ENCODE data around the gene FBXO21.
"Not testable (repeated sequence)": the region's sequence is repeated elsewhere in the genome, so short reads cannot be mapped to it uniquely, and the experiment has no call there.

FBXO21 gene, protein sequence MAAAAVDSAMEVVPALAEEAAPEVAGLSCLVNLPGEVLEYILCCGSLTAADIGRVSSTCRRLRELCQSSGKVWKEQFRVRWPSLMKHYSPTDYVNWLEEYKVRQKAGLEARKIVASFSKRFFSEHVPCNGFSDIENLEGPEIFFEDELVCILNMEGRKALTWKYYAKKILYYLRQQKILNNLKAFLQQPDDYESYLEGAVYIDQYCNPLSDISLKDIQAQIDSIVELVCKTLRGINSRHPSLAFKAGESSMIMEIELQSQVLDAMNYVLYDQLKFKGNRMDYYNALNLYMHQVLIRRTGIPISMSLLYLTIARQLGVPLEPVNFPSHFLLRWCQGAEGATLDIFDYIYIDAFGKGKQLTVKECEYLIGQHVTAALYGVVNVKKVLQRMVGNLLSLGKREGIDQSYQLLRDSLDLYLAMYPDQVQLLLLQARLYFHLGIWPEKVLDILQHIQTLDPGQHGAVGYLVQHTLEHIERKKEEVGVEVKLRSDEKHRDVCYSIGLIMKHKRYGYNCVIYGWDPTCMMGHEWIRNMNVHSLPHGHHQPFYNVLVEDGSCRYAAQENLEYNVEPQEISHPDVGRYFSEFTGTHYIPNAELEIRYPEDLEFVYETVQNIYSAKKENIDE

DNA sequence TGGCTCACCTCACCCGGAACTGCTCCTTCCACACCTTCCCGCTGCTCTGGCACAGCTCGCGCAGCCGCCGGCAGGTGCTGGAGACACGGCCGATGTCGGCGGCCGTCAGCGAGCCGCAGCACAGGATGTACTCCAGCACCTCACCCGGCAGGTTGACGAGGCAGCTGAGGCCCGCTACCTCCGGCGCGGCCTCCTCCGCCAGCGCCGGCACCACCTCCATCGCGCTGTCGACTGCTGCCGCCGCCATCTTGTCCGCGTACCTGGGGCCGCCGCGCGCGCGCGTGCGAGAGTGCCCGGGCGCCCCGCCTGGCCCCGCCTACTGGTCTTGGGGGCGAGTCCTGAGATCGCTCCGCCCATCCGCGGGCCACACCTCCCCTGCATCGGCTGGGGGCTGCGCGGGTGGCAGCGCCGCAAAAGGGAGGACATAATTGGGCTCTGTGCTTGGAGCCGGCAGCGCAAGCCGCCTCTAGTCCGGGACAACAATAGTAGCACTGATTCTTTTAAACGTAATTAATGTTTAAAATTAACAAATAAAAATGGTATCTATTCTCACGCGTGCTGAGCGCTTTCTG lies at the start of gene FBXO21:
TSS of gene FBXO21 (minus strand) at position 261 of the 572 bp plus-strand sequence. CDS start at position 247, 14 bp downstream.
- peak; percentile 97 for DNase-seq (ENCODE audit: low spot score)

DNA sequence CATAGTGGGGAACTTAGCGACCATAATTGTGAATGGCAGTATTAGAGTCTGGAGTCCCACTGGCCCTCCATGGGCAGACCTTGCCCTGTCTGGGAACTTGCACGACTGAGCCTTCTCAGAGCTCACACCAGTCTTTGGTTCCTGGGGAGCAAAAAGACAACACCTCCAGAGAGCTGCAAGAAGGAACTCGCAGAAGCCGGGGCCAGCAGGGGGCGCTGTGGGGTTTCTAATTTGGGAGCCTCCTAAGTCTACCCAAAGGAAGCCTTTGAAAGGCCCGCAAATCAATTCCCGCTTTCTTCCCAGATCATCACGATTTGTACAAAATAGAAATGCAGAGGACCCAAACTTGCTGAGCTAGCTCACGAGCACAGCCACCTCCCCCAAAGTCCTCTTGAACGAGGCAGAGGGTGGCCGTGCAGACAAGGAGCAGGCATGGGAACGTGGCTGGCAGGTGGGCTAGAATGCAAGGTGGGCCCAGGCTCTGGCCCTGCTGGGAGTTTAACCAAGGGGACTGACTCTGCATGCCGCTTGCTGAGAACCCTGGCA lies 46.3 kb upstream of the FBXO21 start:
- peak; percentile 71 for DNase-seq (ENCODE audit: low spot score)

DNA sequence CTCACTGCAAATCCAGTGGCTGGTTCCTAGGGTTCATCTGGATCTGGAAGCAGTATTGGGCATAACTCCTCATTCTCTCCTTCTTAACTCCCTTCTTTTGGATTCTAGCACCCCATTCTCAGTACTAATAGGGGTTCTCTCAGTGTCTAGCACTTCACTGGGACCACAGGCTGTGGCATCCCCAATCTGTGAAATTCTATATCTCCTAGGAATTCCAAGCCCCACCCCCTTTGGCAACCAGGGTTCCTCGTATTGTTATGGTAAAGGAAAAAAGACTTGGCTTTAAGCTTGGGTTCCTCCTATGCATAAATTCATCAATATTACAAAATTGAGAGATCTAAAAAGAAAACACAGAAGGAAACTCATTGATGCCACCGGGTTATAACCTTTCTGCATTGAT lies 45.0 kb upstream of the FBXO21 start:
- no peak for DNase-seq (ENCODE audit: low spot score)

DNA sequence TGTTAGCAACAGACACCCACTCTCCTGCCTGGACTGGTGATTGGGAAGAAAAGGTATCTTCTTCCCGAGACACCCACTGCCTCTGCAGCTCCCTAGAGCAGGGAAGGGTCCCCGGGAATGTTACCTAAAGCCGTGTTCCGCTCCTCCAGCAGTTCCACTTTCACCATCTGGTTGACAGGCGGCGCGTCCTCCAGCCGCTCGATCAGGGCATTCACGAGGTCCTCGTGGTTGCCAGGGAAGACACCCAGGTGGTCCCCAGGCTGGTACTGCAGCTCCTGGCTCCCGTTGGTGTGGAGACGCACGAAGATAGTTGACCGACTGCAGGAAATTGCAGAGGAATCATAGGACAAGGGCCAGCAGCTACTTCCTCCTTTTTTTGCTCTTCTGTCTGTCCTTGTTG lies 44.2 kb upstream of the FBXO21 start:
- DNase-seq (ENCODE audit: low spot score), result no peak

DNA sequence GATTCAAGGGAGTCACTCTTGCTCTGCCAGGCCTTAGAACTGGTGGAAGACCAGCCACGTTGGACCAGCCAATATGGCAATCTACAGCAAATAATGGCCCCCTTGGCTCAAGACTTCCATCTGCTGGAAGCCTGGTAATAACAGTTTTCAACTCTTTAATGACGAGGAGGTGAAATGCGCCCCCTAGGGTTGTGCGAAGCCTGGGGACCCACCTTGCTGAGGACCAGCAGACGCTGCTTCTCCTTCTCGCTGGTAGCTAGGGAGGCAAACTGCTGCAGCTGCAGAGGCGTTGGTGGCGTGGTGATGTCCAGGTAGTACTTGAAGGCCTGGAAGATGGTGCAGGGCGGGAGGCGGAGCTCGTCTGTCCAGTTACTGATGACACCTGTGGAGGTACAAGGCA lies 41.5 kb upstream of the FBXO21 start:
- DNase-seq (ENCODE audit: low spot score), result no peak

DNA sequence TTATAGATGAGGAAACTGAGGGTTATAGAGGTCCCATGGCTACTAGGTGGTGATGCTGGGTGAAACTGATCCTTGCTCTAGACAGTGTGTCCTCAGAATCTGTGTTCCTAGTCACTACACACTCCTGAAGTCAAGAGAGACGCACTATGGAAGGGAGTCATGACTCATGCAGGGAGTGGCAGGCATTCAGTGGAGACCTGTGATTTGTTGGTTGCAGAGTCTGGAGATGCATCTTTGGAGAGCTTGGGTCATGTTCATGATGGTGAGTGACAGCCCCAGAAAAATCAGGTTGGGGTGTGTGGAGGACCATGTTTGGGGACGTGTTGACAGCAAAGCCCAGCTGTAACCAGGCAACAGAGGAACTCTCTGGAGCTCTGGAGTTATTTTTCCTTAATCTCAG lies 38.0 kb upstream of the FBXO21 start:
- peak; percentile 19 for DNase-seq (ENCODE audit: low spot score)

DNA sequence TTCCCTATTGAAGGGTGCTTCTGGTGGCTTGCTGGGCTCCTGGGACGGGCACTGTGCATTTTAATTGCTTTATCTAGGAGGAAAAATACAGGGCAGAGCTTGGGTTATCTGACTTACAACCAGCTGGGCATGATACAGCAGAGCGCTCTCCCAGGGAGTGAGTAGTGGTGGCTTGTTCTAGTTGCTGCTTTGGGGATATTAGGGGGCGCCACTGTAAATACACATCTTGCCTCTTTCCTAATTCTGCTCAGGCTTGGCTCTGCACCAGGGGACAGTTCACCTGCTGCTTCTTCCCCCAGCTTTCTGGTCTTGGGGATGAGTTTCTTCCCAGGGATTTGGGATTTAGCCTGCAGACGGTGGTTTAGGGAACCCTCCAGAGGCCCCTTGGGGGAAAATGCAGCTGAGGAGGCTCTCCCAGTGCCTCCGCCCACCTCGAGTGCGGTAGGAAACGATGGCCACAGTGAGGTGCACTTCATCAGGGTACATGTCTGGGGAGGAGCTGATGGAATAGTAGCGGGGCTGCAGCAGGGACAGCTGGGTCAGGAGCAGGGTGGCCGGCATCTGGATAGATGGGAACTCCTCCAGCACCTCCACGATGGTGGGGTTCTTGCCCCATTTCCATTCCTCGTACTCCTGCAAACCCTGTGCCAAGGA lies 36.9 kb upstream of the FBXO21 start:
- no peak for DNase-seq (ENCODE audit: low spot score)

DNA sequence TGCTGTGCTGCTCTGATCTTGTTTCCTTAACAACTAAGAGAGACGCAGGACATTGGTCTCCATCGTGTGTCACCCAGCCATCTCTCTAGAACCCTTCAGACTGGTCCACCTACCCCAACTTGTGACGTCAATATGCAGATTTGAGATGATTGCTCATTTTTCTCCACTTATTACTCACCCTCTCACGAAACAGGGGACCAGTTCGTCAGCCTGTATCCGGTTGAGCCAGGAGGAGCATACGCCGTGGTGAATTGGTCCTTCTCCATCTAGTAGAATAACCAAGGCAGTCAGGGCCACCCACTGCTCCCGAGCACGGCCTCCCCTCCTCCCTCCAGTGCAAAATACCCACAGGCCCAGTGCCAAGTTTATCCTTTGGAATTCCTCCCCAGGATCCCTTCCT lies 36.2 kb upstream of the FBXO21 start:
- DNase-seq (ENCODE audit: low spot score), result no peak

DNA sequence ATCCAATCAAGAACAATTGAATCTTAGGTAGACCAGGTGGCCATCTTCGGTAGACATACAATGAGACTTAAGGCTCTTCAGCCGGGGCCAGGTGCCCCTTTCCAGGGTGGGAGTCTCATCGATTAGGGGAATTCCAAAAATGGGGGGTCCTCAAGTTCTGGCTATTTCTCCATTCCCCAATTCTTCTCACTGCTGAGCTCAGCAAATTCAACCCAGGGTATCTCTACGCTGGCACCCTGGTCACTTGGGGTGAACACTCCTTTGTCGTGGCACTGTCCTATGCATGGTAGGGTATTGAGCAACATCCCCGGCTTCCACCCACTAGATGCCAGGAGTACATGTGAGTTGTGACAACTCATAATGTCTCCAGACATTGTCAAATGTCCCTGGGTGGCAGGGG lies 34.9 kb upstream of the FBXO21 start:
- DNase-seq (ENCODE audit: low spot score), result no peak

DNA sequence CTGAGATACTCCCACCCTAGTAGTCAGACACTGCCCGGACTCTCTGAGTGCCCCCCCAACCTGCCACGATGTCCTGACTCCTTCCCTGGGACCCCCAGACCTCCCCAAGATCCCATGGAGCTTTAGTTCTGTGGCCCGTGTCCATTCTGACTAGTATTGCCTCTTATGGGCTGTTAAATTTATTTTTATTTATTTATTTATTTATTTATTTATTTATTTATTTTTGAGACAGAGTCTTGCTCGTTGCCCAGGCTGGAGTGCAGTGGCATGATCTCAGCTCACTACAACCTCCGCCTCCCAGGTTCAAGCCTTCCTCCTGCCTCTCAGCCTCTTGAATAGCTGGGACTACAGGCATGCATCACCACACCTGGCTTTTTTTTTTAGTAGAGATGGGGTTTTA lies 30.7 kb upstream of the FBXO21 start:
- not testable (repeated sequence) for DNase-seq (ENCODE audit: low spot score)

DNA sequence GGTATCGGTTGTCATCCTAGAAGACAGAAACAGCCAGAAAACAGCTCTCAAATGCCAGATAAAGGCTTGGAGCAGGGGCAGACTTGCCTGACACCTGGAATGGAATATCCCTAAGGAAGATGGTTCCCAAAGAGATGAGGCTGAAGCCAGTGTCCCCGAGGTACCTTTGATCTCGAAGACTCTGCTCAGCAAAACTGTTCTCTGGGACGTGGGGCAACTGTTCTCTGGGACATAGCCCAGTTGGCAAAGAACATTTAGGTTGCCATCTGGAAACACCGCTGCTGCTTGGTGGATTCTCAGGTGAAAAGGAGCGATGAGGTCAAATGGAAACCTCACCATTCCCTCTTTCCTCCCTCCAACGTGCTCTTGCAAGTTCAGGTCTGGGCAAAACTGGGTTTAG lies 27.9 kb upstream of the FBXO21 start:
- DNase-seq (ENCODE audit: low spot score), result no peak

DNA sequence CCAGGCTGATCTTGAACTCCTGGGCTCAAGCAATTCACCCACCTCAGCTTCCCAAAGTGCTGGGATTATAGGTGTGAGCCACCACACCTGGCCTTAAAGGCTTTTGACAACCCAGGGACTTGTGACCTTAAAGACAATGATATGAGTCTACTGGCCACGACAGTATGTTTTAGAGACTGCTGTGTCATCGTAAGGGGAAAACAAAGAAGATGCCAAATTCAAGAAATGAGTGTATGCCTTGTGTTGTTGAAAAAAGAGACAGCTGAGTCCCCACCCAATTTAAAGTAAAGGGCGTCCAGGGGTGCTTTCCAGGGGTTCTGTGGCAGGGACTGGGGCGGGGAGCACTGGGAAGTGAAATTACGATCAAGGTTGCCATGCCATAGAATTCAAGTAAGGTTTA lies 26.4 kb upstream of the FBXO21 start:
- no peak for DNase-seq (ENCODE audit: low spot score)

DNA sequence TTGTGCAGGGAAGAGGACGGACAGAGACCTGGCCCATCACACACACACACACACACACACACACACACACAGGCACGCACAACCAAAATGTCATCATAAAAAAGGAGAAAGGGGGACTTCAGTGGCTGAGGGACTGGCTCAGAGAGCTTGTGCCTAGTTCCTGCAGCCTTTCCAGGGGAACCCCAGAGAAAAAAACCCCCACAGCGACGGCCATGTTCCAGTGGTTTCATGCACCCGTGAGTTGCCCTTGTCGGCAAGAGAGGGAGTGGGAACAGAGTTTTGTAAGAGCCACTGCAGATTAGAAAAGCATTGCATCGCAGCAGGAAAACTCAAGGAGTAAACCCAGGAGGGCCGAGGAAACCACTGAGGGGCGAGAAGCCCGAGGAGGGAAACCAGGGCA lies 24.5 kb upstream of the FBXO21 start:
- DNase-seq (ENCODE audit: low spot score), result no peak

DNA sequence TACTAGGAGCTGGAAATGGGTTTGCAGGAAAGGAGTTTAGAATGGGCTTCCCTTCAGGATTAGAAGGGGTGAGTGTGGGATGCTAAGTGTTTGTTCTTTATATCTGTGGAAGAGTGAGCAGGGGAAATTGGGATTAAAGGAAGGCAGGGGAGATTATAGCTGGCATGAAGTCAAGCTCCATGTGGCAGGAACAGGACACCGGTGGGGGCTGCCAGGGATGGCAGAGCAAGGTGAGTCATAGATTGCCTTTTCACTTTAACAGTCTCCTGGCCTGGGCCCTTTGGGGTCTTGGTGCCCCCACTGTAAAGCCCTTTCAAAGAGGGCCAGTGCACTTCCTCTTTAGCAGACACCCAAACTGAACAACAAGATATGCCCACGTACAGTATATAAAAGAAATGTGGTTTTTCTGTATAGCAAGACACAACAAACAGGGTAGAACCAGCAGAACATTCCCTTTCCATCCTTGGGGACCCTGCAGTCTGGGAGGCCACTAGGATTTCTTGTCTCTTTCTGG lies 23.1 kb upstream of the FBXO21 start:
- DNase-seq (ENCODE audit: low spot score), result no peak

DNA sequence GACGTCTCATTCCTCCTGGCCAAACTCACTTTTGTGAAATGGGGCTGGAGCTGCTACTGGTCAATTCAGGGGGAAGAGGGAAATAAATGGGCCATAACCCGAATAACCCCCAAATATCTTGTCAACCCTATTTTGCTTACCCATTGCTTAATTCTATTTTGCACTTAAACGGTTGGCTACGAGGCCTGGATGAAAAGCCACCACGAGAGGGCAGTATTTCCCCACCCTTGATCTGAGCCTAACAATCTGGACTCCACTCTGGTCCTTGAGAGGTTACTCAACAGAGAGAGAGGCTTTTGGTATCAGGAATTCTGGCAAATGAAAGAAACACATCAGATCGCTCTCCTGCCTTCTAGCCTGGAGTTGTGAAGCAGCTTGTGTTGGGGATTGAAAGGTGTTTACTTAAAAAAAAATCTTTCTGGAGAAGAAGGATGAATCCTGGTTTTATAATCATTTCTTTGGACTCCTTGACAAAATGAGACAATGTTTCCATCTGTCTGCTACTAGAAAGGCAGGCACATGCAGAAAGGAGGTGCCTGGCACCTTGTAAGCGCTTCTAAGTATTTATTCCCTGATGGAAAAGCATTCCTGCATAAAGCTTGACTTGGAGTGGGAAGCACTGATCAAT lies 22.4 kb upstream of the FBXO21 start:
- peak; percentile 91 for DNase-seq (ENCODE audit: low spot score)

DNA sequence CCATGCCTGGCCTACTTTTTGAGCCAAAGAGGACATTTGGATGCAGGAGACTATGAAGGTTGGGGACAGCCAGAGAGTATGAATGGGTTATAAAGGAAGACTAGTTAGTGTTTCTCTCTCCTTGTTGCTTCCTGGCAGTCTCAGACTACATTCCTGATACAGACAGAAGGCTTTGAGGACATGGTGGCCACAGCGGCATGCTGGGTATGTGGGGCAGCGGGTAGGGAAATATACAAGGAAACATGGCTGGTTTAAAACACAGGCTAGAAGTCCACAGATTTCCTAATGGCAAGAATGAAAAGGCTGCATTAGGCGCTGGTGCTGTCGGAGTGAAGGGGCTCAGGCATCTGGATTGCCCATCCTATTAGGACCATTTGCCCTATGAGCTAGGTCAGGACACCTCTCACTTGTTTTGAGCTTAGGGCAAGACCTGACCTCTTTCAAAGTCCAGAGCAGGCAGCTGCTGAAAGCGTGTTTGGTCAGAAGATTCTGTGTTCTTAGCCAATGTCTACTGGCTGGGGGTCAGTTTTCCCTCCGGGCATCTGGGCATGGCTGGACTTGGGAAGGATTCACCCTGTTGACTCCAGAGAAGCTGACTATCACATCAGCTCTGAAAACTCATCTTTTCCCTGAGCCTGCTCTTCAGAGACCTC lies 20.1 kb upstream of the FBXO21 start:
- DNase-seq (ENCODE audit: low spot score), result no peak

DNA sequence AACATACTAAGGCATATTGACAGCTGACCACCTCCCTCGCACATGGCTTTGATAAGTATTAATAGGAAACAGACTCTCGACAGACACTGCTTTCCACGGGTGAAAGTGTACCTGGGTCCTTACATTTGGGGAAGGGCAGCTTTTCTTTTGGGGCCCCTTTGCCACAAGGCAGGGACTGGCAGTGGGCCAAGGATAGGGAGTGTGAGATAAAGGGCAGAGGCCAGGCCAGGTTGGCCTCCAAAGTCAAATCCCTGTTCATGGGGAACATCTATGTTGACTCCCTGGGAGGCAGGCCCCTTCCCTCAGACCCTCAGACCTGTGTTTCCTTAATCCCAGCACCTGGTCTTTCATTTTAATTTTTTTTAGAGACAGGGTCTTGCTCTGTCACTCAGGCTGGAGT lies 19.4 kb upstream of the FBXO21 start:
- DNase-seq (ENCODE audit: low spot score), result no peak

DNA sequence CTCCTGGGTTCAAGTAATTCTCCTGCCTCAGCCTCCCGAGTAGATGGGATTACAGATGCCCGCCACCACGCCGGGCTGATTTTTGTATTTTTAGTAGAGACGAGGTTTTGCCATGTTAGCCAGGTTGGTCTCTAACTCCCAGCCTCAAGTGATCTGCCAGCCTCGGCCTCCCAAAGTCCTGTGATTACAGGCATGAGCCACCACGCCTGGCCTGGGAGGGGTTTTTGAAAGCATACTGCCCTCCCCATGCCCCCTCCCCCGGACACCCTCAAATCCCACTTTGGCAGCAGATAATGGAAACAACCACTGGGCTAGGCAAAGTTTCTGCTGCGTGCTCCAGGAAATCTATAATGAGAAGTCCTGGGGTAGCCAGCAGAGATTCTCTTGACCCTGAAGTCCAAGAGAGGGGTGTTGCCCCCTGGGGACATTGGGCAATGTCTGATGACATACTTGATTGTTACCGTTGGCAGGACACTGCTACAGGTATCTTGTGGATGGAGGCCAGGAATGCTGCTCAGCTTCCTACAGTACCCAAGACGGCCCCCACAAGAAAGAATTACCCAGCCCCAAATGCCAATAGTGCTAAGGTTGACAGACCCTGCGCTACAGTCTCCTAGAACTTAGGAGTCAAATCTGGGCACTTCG lies 18.7 kb upstream of the FBXO21 start:
- no peak for DNase-seq (ENCODE audit: low spot score)

DNA sequence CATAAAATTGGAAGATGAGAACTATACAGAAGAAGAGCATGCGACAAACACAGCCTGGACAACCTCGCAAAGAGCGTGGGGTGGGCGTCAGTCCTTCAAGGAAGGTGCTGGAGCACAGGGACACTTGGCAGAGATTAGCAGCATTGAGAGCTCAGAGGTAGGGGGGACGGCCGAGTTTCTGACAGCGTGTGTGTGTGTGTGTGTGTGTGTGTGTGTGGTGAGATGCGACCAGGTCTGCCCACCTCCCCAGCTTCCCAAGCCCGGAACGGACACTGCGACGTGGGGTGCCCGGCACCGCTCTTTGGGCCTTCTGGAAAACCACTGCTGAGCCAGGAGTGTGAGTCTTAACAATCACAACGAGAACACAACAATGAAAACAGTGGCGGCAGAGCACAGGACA lies 17.9 kb upstream of the FBXO21 start:
- no peak for DNase-seq (ENCODE audit: low spot score)

DNA sequence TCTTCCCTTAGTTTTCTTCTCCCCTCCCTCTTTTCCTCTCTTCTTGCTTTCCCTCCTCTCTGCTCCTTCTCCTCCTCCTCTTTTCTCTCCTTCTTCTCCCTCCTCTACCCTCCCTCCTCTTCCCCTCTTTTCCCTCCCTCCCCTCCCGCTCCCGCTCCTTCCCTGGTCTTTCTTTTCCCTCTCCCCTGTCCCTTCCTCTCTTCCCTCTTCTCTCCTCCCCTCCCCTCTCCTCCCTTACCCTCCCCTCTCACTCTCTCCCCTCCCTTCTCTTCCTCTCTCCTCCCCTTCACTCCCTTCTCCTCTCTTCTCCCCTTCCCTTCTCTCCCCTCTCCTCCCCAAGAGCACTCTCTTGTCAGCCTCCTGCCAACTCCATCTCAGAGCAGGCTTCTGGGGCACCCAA lies 17.4 kb upstream of the FBXO21 start:
- DNase-seq (ENCODE audit: low spot score), result no peak

DNA sequence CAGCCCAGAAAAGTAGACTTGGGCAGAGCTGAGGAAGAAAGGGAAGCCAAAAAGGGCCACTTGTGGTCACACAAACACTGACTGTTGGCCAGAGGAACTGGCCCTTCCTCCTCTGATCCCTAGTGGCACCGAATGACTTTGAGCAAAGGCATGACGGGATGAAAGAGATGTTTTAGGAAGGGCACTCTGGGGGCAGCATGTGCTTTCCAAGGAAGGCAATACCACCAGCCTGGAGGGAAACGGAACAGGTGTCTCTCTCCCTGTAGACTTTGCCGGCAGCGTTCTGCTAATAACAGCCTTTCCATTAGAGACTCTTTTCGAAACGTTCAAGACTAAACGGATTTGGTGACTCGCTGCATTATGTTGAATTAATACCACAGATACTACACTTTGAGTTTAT lies 12.3 kb upstream of the FBXO21 start:
- DNase-seq (ENCODE audit: low spot score), result no peak

All from AG08395 (cell line).